Activated T-helper 2 cell treated with anti-CD3 and anti-CD28 coated beads, Interferon-gamma antibody, Interleukin-2, Interleukin-4, amounts not matched to agents 10 μg/mL and 5 μg/mL and 100 μg/mL, durations not matched to agents 14 hours and 24 hours and 36 hours (primary cell): ENCODE data around the gene PARN. TPM values are rescaled to one million over a fixed set of nuclear protein-coding genes. Genes with fewer than 3 reads are reported as not detected.
"Not testable (repeated sequence)": the region's sequence is repeated elsewhere in the genome, so short reads cannot be mapped to it uniquely, and the experiment has no call there.

Experiments used
- DNase-seq: peaks from one replicate; pipeline ENCODE4 v3.0.0; 2021; ENCODE audit warnings: low spot score
- H3K27ac Mint-ChIP-seq: one replicate; pipeline ENCODE4 v1.8.0; 2021; ENCODE audit warnings: mixed read lengths
- H3K27me3 Mint-ChIP-seq: one replicate; pipeline ENCODE4 v1.8.0; 2021; ENCODE audit warnings: low read depth, mixed read lengths
- H3K36me3 Mint-ChIP-seq: one replicate; pipeline ENCODE4 v1.8.0; 2021; ENCODE audit warnings: low read depth, mixed read lengths
- H3K4me1 Mint-ChIP-seq: one replicate; pipeline ENCODE4 v1.8.0; 2021; ENCODE audit warnings: low read depth, mixed read lengths
- H3K4me3 Mint-ChIP-seq: one replicate; pipeline ENCODE4 v1.8.0; 2021; ENCODE audit warnings: low read depth, mild to moderate bottlenecking, moderate library complexity, mixed read lengths
- H3K9me3 Mint-ChIP-seq: one replicate; pipeline ENCODE4 v1.8.0; 2021; ENCODE audit warnings: mixed read lengths
- intact Hi-C: fragments of 100-400 bp; cut with micrococcal nuclease; formaldehyde crosslinking; loops from one replicate; pipeline ENCODE4 v1.15.1; 2023
- total RNA-seq: library from RNA; stranded (reverse); gene quantifications from 2 replicates; pipeline ENCODE4 v1.2.3, GENCODE V29; 2022

PARN gene
- total RNA-seq, 1 donor from 2014 or later: 56.6 TPM

GRCh38 chr16:14641926-14642325 lies 11.9 kb upstream of the PARN start:
- intact Hi-C loops: no loop called here
- DNase-seq: no peak
- H3K9me3 Mint-ChIP-seq: no peaks in the 10 kb centered on the region
- H3K4me1 Mint-ChIP-seq: peaks cover 22% of the 10 kb centered on the region
- no peak overlapping the region for H3K4me3 Mint-ChIP-seq
- H3K27ac Mint-ChIP-seq: no peak overlapping the region
- peaks cover 62% of the 10 kb centered on the region for H3K36me3 Mint-ChIP-seq
- no peaks in the 10 kb centered on the region for H3K27me3 Mint-ChIP-seq

DNA sequence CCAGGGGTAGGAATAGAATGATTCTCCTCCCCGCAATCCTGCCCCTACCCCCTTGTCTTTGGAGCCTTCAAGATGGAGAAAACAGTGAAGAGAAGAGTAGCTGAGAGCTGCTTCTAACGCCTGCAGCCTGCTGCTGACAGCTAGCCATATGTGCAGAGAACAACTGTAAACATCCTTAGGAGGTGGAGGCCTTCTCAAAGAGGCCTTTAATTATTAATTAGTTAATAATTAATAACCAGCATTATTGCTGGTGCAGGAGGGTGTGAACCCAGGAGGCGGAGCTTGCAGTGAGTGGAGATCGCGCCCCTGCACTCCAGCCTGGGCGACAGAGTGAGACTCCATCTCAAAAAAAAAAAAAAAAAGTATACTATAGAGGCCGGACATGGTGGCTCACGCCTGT lies 11.1 kb upstream of the PARN start:
- H3K36me3 Mint-ChIP-seq: peaks cover 60% of the 10 kb centered on the region
- peaks cover 23% of the 10 kb centered on the region for H3K4me1 Mint-ChIP-seq
- intact Hi-C loops: no loop called here
- no peak for DNase-seq
- no peak overlapping the region for H3K4me3 Mint-ChIP-seq
- no peaks in the 10 kb centered on the region for H3K27me3 Mint-ChIP-seq
- H3K9me3 Mint-ChIP-seq: no peaks in the 10 kb centered on the region
- H3K27ac Mint-ChIP-seq: no peak overlapping the region

DNA sequence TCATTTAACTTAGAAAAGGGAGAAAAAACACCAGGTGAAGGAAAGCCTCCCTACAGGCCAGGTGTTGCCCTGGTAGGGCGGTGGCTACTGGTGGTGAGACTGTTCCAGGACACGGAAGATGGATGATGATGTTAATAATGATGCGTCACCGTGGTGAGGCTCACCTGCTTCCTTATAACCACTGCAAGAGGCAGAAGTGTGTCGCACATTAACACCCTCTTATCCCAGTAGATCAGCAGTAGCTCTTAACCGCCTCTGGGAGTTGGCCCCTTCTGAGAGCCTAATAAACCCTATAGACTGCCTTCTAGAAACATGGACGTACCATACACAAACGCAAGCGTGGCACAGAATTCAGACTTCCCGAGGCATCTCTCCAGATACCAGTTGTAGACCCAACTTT lies 10.5 kb upstream of the PARN start:
- Mint-ChIP-seq H3K9me3 (no peaks in the 10 kb centered on the region), H3K36me3 (peaks cover 60% of the 10 kb centered on the region)

GRCh38 chr16:14636951-14637240 lies 6.8 kb upstream of the PARN start:
- H3K9me3 Mint-ChIP-seq, H3K4me3 Mint-ChIP-seq, DNase-seq, H3K27ac Mint-ChIP-seq, H3K27me3 Mint-ChIP-seq, intact Hi-C loops: not testable (repeated sequence)
- Mint-ChIP-seq H3K4me1 (peaks cover 40% of the 10 kb centered on the region), H3K36me3 (peaks cover 49% of the 10 kb centered on the region)

More for the DNA sequence above, 10.5 kb upstream of the PARN start:
- H3K27me3 Mint-ChIP-seq: no peaks in the 10 kb centered on the region
- intact Hi-C loops: no loop called here
- no peak overlapping the region for H3K4me3 Mint-ChIP-seq
- H3K4me1 Mint-ChIP-seq: peaks cover 27% of the 10 kb centered on the region
- H3K27ac Mint-ChIP-seq: peak overlapping the region; percentile 7
- no peak for DNase-seq

- H3K9me3 Mint-ChIP-seq, H3K27ac Mint-ChIP-seq, H3K4me3 Mint-ChIP-seq, intact Hi-C loops, DNase-seq, H3K27me3 Mint-ChIP-seq: not testable (repeated sequence)
- H3K36me3 Mint-ChIP-seq: peaks cover 47% of the 10 kb centered on the region
- H3K4me1 Mint-ChIP-seq: peaks cover 40% of the 10 kb centered on the region
Measured at GRCh38 chr16:14636179-14636950, 6.3 kb upstream of the PARN start.

DNA sequence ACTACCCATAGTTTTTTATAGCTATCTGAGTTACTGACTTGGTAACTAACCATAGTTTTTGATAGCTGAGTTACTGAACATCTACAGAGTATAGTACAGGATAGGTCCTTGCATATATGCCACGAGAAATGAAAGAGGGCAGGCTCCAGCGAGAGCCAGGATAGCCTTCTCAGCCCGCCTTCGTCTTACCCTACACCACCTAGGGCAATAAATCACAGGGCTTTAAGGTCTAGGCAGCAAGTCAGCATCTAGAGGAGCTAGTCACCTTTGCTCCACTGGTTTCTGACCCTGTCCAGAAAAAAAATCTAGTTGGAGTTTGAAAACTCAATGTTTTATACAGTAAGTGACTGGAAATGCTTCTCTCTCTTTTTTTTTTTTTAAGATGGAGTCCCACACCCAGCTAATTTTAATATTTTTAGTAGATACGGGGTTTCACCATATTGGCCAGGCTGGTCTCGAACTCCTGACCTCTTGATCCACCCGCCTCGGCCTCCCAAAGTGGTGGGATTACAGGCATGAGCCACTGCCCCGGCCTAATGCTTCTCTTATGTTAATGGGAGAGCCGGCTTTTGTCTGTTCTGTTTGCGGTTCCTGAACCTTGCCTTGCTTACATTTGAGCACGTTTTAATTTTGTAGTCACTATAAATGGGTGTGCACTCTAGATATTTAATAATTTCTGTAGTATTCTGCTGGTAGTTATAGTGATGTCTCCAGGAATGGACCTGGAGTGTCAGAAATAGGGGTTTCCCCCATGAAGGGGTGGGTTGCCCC lies 5.5 kb upstream of the PARN start:
- no peak for DNase-seq
- H3K4me3 Mint-ChIP-seq: no peak overlapping the region
- H3K27ac Mint-ChIP-seq: no peak overlapping the region
- no peaks in the 10 kb centered on the region for H3K27me3 Mint-ChIP-seq
- no peaks in the 10 kb centered on the region for H3K9me3 Mint-ChIP-seq
- H3K4me1 Mint-ChIP-seq: peaks cover 36% of the 10 kb centered on the region
- intact Hi-C loops: no loop called here
- peaks cover 41% of the 10 kb centered on the region for H3K36me3 Mint-ChIP-seq

DNA sequence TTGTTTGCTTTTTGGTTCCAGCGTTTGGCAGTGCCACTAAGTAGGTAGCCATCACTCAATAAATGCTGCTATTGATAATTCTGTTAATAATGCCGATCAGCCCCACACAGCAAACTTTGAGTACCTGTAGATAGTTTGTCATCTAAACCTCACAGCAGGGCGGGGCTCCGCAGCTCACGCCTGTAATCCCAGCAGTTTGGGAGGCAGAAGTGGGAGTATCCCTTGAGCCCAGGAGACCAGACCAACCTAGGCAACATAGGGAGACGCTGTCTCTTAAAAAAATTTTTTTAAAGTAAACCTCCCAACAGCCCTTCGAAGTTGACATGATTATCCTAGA lies 4.3 kb upstream of the PARN start:
- intact Hi-C loops: loop anchor here (5.0 kb wide), 1 partner anchor 347 kb away; no protein-coding TSS in a partner anchor
- no peaks in the 10 kb centered on the region for H3K9me3 Mint-ChIP-seq
- peaks cover 34% of the 10 kb centered on the region for H3K36me3 Mint-ChIP-seq
- DNase-seq: no peak
- peak overlapping the region; percentile 98 for H3K27ac Mint-ChIP-seq
- H3K4me1 Mint-ChIP-seq: peaks cover 29% of the 10 kb centered on the region
- no peaks in the 10 kb centered on the region for H3K27me3 Mint-ChIP-seq
- H3K4me3 Mint-ChIP-seq: peak overlapping the region; percentile 99

DNA sequence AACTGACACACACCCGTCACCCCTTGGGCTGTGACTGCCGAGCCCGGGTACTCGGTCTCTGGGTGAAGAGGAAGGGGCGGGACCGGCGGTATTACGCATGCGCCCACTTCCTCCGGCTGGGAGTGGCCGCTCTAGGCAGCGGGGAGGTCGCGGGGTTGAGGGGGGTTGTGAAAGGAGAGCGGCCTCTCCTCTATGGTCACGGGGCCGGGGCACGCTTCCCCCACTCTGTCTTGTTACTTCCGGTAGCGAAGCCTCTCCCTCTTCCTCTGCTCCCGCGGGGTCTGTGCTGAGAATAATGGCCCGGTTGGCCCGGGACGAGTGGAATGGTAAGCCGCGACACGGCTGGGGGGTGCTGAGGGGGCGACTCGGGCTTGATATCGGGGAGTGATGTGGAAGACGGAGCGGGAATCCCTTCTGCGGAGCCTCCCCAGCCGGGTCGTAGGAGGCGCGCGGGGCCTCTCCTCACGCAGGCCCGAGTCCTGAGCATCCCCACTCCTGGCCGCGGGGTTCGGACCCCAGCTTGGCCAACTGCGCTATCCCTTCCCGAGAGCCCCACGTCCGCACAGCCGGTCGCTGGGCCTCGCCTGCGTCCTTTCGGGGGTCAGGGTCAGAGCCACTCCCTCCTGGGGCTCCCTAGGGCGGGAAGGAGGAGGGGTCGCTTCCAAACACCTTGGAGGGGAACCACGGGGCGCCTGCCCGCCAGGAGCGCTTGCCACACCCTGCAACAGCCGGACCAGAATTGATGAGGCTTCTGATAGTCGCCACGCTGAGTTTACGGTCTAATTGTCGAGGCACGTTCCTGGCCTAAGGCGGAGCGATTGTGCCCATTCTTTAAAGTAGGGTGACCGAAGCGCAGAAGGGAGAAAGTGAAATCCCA lies 2.9 kb upstream of the PARN start, which contains the start of gene BFAR:
Gene BFAR, plus strand, starts transcription at position 259 of the 877 bp plus-strand sequence. CDS start 11,396 bp downstream, outside the sequence.
- Mint-ChIP-seq H3K36me3 (peaks cover 40% of the 10 kb centered on the region), H3K27me3 (no peaks in the 10 kb centered on the region), H3K4me1 (peaks cover 36% of the 10 kb centered on the region), H3K4me3 (peak within 1 kb of the TSS; percentile 99), H3K9me3 (no peaks in the 10 kb centered on the region), H3K27ac (peak within 1 kb of the TSS; percentile 98)
- intact Hi-C loops: loop anchor here (5.0 kb wide), 1 partner anchor 346 kb away; no protein-coding TSS in a partner anchor
- DNase-seq: peak; percentile 98

DNA sequence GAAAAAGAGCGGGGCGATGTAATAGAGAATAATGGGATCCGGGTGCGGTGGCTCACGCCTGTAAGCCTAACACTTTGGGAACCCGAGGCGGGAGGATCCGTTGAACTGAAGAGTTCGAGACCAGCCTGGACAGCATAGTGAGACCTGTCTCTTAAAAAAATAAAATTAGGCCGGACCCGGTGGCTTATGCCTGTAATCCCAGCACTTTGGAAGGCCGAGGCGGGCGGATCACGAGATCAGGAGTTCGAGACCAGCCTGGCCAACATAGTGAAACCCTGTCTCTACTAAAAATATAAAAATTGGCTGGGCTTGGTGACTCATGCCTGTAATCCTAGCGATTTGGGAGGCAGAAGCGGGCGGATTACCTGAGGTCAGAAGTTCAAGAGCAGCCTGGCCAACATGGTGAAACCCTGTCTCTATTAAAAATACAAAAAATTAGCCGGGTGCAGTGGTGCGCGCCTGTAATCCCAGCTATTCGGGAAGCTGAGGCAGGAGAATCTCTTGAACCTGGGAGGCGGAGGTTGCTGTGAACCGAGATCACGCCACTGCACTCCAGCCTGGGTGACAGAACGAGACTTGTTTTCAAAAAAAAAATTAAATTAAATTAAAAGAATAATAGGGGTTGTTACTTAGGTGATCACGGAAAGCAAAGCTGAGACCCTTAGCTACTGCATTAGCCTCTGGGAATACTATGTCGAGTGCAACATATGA lies 715 bp upstream of the PARN start:
- Mint-ChIP-seq H3K27ac (peak overlapping the region; percentile 99), H3K4me3 (peak overlapping the region; percentile 99), H3K4me1 (peaks cover 33% of the 10 kb centered on the region), H3K36me3 (peaks cover 50% of the 10 kb centered on the region)
- not testable (repeated sequence) for H3K27me3 Mint-ChIP-seq, DNase-seq, H3K9me3 Mint-ChIP-seq
- intact Hi-C loops: loop anchor here (5.0 kb wide), 1 partner anchor 343 kb away; no protein-coding TSS in a partner anchor

DNA sequence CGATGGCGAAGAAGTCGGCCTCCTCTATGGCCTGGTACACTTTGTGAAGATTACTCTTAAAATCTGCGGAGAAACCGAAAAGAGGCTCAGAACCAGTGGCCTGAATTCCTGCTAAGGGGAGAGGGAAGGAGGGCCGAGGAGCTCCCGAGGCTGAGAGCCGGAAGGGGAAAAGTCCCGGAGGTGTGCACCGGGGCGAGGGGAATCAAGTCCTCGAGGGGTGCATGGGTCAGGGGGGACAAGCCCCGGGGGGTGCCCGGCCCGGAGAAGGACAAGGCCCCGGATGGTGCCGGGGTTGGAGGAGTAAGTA lies 495 bp downstream of the PARN start:
- no peaks in the 10 kb centered on the region for H3K9me3 Mint-ChIP-seq
- DNase-seq: no peak
- H3K27me3 Mint-ChIP-seq: no peaks in the 10 kb centered on the region
- intact Hi-C loops: no loop called here
- H3K27ac Mint-ChIP-seq: peak overlapping the region; percentile 93
- H3K36me3 Mint-ChIP-seq: peaks cover 53% of the 10 kb centered on the region
- peak overlapping the region; percentile 98 for H3K4me3 Mint-ChIP-seq
- H3K4me1 Mint-ChIP-seq: peaks cover 28% of the 10 kb centered on the region

GRCh38 chr16:14628806-14629611 lies 1.1 kb downstream of the PARN start:
- intact Hi-C loops: no loop called here
- Mint-ChIP-seq H3K4me3 (peak overlapping the region; percentile 98), H3K27me3 (no peaks in the 10 kb centered on the region), H3K27ac (peak overlapping the region; percentile 93), H3K36me3 (peaks cover 55% of the 10 kb centered on the region), H3K9me3 (no peaks in the 10 kb centered on the region), H3K4me1 (peaks cover 23% of the 10 kb centered on the region)
- DNase-seq: no peak

GRCh38 chr16:14627078-14627477 lies 3.0 kb downstream of the PARN start:
- intact Hi-C loops: no loop called here
- DNase-seq: no peak
- peaks cover 65% of the 10 kb centered on the region for H3K36me3 Mint-ChIP-seq
- H3K27me3 Mint-ChIP-seq: no peaks in the 10 kb centered on the region
- no peak overlapping the region for H3K27ac Mint-ChIP-seq
- no peaks in the 10 kb centered on the region for H3K9me3 Mint-ChIP-seq
- no peak overlapping the region for H3K4me3 Mint-ChIP-seq
- peaks cover 20% of the 10 kb centered on the region for H3K4me1 Mint-ChIP-seq
